Activated T-helper 1 cell treated with anti-CD3 and anti-CD28 coated beads, Interleukin-2, amount 50 U/mL, for 16 hours (primary cell): Measurements from ENCODE around the gene NCAM2.

Experiments
- DNase-seq, 2 donors: peaks; one replicate each; pipeline ENCODE4 v3.0.0-alpha.2; 2020; ENCODE audit warnings: low read depth in 1 of 2, low spot score in 1 of 2

NCAM2 gene

DNA sequence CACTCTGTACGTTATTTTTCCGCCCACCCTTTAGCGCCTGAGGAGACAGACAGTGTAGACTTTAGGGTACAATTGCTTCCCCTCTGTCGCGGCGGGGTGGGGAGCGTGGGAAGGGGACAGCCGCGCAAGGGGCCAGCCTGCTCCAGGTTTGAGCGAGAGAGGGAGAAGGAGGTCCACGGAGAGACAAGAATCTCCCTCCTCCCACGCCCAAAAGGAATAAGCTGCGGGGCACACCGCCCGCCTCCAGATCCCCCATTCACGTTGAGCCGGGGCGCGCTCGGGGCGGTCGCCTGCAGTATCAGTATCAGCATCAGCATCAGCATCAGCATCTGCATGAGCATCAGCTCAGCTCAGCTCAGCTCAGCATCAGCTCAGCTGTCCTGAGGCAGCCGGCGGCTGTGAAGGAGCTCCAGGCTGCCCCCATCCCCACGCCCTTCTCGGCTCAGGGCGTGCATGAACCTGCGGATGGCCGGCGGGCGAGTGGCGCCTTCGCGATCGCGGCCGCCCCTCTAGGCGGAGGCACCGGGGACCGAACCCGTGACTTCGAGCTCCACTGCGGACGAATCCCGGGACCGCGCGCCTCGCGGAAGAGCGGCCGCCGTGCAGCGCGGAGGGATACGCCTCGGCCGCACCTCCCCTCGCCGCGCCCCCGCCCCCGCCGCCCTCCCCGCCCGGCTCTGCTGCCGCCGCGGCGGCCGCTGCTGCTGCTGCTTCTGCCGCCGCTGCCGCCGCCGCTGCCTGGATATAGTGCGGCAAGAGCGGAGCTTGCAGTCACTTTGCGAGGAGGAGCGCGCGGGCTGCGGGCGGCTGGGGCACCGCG is at the start of gene NCAM2:
TSS of gene NCAM2 (plus strand) at position 774 of the 820 bp plus-strand sequence.
- DNase-seq = peak; percentile 10 to 50

DNA sequence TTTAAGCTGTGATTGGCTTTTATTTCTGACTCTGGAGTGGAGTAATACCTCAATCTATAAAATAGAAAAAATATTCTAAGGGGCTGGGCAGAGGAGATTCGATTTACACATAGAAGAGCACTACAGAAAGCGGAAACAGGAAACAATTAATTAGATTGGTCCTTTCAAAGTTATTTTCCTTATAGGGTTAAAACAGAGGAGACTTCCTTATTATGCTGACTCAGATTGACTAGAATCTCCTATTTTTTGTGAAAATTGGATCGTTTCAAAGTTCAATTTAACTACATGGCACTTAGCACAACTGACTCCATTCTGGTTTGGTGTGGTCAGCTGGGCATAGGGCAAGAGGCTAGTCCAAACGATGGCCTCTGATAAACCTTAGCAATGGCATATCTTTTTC is 48.3 kb upstream of the NCAM2 start:
- no peak for DNase-seq

DNA sequence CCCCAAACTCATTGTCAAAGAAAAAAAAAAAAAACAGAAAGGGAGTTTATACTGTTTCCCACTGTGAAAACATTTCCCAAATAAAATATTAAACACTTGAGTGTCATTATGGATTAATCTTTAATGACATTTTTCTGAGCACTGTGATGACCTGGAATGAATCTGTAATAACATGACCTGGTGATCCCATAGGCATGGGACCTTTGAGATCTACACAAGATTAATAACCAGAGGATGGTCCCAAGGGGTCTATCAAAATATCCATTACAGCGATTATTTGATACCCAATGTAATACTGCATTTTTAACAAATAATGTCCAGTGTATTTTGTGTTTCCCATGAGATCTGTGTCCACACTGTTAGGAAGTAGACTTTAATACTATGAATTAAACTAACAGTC is 32.4 kb upstream of the NCAM2 start:
- DNase-seq = no peak

- no peak for DNase-seq
Measured at GRCh38 chr21:20968391-20968790, 29.8 kb upstream of the NCAM2 start.

GRCh38 chr21:20970691-20971090 is 27.5 kb upstream of the NCAM2 start:
- DNase-seq = no peak

- no peak for DNase-seq
Measured at GRCh38 chr21:20971296-20971921, 26.8 kb upstream of the NCAM2 start.

GRCh38 chr21:20994790-20995189 is 3.4 kb upstream of the NCAM2 start:
- no peak for DNase-seq

DNA sequence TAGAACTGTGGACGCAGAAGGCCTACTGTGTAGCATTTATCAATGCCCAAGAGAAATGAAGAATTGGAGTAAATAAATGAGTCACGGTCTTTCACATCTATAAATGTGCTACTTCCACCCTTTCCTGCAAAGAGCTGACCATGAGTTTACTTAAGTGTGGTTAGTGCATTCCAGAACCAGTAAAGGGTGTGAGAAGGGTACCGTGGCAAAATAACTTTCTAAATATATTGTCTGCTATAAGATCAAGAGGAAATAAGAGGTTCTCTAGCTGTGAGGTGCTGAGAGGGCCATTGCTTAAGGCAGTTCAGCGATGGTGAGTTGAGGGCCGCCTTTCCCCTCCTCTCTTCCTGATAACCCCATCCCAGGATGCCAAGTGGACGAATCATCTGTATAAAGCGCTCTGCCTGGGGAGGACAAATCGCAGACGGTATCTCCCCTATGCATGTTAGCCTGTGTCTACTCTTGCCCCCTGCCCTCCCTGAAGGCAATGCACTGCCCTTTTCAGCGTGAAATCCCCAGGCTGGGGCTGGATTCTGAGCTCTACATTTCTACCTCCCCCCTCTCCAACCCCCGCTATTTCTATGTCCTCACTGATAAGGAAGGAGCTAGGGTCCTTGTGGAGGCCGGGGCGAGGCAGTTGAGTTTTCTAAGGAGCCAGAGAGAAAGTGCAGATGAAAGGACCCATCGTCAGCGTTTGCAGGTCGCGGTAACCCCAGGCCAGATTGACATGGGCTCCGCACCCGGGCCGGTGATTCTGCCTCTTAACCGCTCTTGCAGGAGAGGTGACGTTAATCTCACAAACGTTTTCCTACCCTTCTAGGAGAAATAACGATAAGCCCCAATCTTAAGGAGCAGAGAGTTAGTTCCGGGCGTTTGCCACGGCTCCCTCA is 1.5 kb upstream of the NCAM2 start:
- DNase-seq = no peak

DNA sequence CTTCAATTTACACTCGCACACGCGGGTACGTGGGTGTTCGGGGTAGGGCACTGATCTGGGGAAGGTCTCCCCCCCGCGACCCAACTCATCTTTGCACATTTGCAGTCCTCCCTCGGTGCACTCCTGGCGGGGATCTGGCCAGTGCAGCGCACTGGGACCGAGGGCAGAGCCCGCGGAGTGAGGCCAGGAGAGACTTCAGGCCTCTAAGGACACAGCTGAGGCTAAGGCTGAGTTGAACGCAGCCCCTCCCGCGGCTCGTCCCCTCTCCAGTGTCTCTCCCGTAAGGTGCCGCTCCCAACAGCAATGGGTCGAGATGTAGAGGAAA is 936 bp upstream of the NCAM2 start:
- no peak for DNase-seq

- no peak for DNase-seq
Measured at GRCh38 chr21:20998456-20998789, 214 bp downstream of the NCAM2 start.

DNA sequence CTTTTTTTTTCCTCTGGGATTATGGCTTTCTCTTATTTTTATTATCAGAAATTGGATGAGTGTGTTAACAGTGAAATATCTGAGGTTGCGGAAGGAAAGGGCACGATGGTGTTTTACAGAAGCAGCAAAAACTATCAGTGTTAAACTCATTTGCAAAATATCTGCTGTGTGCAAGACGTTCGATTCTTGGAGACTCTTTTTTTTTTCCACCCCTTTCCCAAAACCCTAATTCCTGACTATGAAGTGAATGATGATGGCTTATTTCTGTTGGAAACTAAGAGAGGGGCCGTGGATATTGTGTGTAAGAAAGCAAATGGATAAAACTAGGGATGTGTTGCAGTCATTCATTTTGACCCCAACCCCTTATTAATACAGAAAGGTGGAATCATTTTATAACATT is 677 bp downstream of the NCAM2 start:
- no peak for DNase-seq

GRCh38 chr21:20999659-21000058 is 1.4 kb downstream of the NCAM2 start:
- DNase-seq = no peak

DNA sequence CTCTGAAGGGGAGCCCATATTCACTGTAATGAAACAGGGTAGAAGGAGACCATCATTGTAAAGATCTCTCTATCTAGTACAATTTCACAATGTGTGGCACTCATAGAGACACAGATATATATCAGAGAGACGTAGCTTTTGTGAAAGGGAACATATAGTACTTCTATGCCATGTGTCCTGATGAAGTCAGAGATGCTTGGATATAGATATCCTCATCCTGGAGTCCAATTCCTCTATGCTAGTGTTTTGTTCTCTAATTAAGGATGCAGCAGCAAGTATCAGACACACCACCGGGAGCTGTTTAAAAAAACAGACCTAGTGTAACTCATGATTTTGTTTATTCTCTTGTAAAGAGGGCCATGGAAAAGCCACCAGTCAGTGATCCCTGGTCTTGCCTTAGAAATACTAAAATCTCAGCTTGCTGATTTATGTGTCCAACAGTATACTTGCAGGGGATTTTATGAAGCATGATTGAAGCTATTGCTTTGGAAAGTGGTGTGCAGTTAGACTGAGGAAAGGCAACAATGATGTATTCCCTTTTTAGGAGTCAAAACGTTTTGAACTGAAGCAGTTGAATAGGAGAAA is 2.5 kb downstream of the NCAM2 start:
- DNase-seq = no peak

DNA sequence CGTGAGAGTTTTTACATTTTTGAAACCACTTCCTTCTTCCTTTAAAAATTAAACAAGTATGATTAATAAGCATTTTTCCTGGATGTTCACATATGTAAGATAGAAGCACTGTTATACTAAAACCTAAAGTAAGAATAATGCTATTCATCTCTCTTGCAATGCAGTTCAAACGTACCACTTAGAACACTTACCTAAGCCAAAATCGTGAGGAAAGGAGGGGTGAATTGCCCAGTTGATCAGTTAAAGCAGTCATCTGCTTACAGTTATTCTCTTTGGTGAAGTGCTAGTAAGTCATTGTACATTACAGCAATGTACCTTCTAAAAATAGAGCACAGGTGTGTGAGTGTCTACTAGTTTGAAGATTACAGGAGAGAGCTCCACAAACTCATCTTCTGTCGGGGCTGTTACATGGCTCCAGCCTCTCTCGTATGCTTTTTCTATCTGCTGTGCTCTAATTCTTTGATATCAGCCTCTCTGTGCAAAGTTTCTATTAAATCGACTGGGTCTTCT is 3.4 kb downstream of the NCAM2 start:
- no peak for DNase-seq

GRCh38 chr21:21002153-21002552 is 3.9 kb downstream of the NCAM2 start:
- no peak for DNase-seq

GRCh38 chr21:21003701-21004100 is 5.5 kb downstream of the NCAM2 start:
- DNase-seq = no peak

DNA sequence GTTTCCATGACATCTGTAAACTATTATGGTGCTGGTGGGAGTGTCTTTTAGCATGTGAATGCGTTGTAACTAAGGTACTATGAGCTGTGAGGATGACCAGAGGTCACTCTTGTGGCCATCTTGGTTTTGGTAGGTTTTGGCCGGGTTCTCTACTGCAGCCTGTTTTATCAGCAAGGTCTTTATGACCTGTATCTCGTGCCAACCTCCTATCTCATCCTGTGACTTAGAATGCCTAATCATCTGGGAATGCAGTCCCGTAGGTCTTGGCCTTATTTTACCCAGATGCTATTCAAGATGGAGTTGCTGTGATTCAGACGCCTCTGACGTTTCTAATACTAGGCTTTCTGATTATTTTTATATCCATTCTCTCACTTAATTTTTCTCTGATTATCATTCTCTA is 9.4 kb downstream of the NCAM2 start:
- no peak for DNase-seq

DNA sequence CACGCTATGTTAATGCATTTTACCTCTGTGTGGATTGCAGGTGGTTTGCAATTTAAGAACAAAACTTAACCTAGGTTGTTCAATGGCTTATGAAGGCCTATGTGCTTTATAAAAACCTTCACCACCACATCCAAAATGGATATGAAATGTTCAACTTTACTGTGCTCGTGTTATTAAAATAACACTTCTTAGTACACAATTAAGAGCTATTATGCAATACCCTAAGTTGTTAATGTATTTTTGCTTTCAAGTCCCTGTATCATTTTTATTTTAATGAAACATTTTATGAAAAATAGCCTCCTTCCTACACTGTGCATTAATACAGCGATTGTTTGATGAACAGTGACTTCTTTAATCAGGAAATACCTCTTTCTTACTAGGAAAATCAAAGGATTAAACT is 12.0 kb downstream of the NCAM2 start:
- DNase-seq = no peak

GRCh38 chr21:21010698-21011097 is 12.5 kb downstream of the NCAM2 start:
- DNase-seq = no peak

DNA sequence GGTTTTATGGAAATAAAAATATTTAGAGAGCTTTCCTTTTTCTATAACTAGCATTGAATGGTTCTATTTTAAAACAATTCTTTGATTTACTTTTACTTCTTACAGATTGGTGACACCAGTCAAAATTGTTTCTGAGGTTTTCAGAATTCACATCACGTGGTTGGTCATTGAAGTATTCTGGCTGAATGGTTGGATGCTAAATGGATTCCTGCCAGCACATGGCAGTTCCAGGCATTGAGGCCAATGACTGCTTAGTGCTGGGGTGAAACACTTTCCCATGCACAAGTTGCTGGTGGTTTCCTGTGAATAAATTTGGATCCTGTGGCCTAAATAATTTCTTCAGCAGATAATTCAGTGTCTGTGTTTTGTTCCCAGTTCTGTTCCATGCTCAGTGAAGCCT is 20.6 kb downstream of the NCAM2 start:
- no peak for DNase-seq

- no peak for DNase-seq
Measured at GRCh38 chr21:21019681-21020080, 21.5 kb downstream of the NCAM2 start.

DNA sequence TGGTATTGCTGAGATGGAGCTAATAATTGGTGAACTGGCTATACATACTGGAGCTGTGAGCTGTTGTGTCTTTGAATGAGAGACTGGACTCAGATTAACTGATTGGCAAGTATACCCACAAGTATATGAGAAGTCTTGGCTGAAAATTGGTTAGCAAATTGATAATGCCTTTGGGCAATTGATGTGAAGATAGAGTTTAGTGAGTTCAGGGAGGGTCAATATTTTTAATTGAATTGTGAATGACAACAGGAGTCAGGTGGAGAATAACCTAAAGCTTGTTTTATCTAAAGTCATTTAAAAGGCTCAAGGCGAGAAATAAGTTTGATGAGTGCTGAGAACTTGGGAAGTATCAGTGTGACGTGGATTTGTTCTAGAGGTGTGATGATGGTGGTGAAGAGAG is 27.5 kb downstream of the NCAM2 start:
- no peak for DNase-seq
